ENCODE data around the gene MS4A12. TPM values are rescaled to one million over a fixed set of nuclear protein-coding genes. Genes with fewer than 3 reads are reported as not detected.

Gene MS4A12
- total and polyA plus RNA-seq, 2 of the 13 experiments (the other 11 are each of a cell fraction or from before 2014, with no cell fraction given): not detected

GRCh38 chr11:60457576-60457975 lies 35.0 kb upstream of the MS4A12 start:
- ATAC-seq (no peak), FAIRE-seq (no peak)

More at GRCh38 chr11:60457576-60457975, 35.0 kb upstream of the MS4A12 start:
- no peak overlapping the region for H2AFZ ChIP-seq (ENCODE audit: low read length)
- ChIA-PET POLR2A (no interaction called here), CTCF (ENCODE audit: low intra/inter-chr PET ratio, low total read pairs) (no interaction called here)
- H3K4me3 ChIP-seq (replicated peaks in 1 of 3; ENCODE audit: insufficient read depth in 1 of 3, low read depth in 2 of 3, low read length in 3 of 3): no peak overlapping the region
- no peak overlapping the region for H3K4me2 ChIP-seq (ENCODE audit: low read depth, low read length)
- H3K79me2 ChIP-seq (ENCODE audit: insufficient read depth, low read length): no peaks in the 10 kb centered on the region
- no TSS peak for BruUV-seq (replicated peaks)
- TF ChIP-seq, protein P1, sequence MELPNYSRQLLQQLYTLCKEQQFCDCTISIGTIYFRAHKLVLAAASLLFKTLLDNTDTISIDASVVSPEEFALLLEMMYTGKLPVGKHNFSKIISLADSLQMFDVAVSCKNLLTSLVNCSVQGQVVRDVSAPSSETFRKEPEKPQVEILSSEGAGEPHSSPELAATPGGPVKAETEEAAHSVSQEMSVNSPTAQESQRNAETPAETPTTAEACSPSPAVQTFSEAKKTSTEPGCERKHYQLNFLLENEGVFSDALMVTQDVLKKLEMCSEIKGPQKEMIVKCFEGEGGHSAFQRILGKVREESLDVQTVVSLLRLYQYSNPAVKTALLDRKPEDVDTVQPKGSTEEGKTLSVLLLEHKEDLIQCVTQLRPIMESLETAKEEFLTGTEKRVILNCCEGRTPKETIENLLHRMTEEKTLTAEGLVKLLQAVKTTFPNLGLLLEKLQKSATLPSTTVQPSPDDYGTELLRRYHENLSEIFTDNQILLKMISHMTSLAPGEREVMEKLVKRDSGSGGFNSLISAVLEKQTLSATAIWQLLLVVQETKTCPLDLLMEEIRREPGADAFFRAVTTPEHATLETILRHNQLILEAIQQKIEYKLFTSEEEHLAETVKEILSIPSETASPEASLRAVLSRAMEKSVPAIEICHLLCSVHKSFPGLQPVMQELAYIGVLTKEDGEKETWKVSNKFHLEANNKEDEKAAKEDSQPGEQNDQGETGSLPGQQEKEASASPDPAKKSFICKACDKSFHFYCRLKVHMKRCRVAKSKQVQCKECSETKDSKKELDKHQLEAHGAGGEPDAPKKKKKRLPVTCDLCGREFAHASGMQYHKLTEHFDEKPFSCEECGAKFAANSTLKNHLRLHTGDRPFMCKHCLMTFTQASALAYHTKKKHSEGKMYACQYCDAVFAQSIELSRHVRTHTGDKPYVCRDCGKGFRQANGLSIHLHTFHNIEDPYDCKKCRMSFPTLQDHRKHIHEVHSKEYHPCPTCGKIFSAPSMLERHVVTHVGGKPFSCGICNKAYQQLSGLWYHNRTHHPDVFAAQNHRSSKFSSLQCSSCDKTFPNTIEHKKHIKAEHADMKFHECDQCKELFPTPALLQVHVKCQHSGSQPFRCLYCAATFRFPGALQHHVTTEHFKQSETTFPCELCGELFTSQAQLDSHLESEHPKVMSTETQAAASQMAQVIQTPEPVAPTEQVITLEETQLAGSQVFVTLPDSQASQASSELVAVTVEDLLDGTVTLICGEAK (IDR thresholded peaks at IDR 0.05): no peak
- TF ChIP-seq, protein P1 (CRISPR knock-in tag; IDR thresholded peaks at IDR 0.05): no peak
- TF ChIP-seq, protein P2, sequence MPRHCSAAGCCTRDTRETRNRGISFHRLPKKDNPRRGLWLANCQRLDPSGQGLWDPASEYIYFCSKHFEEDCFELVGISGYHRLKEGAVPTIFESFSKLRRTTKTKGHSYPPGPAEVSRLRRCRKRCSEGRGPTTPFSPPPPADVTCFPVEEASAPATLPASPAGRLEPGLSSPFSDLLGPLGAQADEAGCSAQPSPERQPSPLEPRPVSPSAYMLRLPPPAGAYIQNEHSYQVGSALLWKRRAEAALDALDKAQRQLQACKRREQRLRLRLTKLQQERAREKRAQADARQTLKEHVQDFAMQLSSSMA (CRISPR knock-in tag; IDR thresholded peaks at IDR 0.05): no peak
- no peak overlapping the region for H3K9ac ChIP-seq (ENCODE audit: insufficient read depth, low read depth, low read length)
- no peaks in the 10 kb centered on the region for H3K9me3 ChIP-seq (ENCODE audit: low read length)
- H4K20me1 ChIP-seq (ENCODE audit: insufficient read depth, low read length): no peaks in the 10 kb centered on the region
- no peaks in the 10 kb centered on the region for H3K27me3 ChIP-seq (ENCODE audit: control insufficient read depth in 1 of 2, insufficient read depth in 2 of 2, low read length in 2 of 2)
- no peaks in the 10 kb centered on the region for H3K4me1 ChIP-seq (ENCODE audit: insufficient read depth, low read length)
- H3K27ac ChIP-seq (ENCODE audit: extremely low read length, insufficient read depth, low read length): no peak overlapping the region
- in situ Hi-C loops (cut with HindIII; ENCODE audit: extremely low pct_ligation_motif_present, low pct_unique_long_range_greater_than_20kb) (no loop called here), intact Hi-C loops (cut with micrococcal nuclease; ENCODE audit: unreplicated experiment) (no loop called here)
- 2% methylated on average over 3 of the region's 3 CpGs for WGBS (ENCODE audit: low lambda C conversion rate)
- H3K36me3 ChIP-seq (replicated peaks in 1 of 2; ENCODE audit: control insufficient read depth in 1 of 2, insufficient read depth in 2 of 2, low read length in 2 of 2): no peaks in the 10 kb centered on the region
- no peak for DNase-seq (ENCODE audit: low spot score)

Measured in HepG2 (cell line).